Neutrophil (primary cell): ENCODE measurements around the gene CXCR3.
"Not testable (repeated sequence)": the region's sequence is repeated elsewhere in the genome, so short reads cannot be mapped to it uniquely, and the experiment has no call there.

ENCODE experiments used
- H3K27ac ChIP-seq: fragments of 200-600 bp; sonication (generic); 2 replicates; pipeline ENCODE4 v1.5.1; 2016; ENCODE audit warnings: mild to moderate bottlenecking, moderate library complexity
- H3K27me3 ChIP-seq: fragments of 200-600 bp; sonication (generic); 2 replicates; pipeline ENCODE4 v1.6.0; 2016; ENCODE audit warnings: mild to moderate bottlenecking
- H3K36me3 ChIP-seq: fragments of 200-600 bp; sonication (generic); 2 replicates; pipeline ENCODE4 v1.5.1; 2017
- H3K4me1 ChIP-seq, 2 experiments: fragments of 200-600 bp in 1 of 2; sonication (generic) in 1 of 2; 1 replicate in 1 of 2; 2 replicates in 1 of 2; pipeline versions ENCODE4 v1.5.1 to v1.6.1; 2013 to 2016; ENCODE audit warnings: low read depth in 1 of 2, low read length in 1 of 2, mild to moderate bottlenecking in 1 of 2, moderate library complexity in 1 of 2; ENCODE audit not compliant: control insufficient read depth in 1 of 2, insufficient read depth in 1 of 2
- H3K4me3 ChIP-seq, 2 experiments: fragments of 200-600 bp in 1 of 2; sonication (generic) in 1 of 2; 1 replicate in 1 of 2; 2 replicates in 1 of 2; pipeline ENCODE4 v1.5.1; 2013 to 2016; ENCODE audit warnings: low read depth in 1 of 2, low read length in 1 of 2, mild to moderate bottlenecking in 1 of 2, moderate library complexity in 1 of 2
- H3K9me3 ChIP-seq: fragments of 200-600 bp; sonication (generic); 2 replicates; pipeline ENCODE4 v1.5.1; 2016
- CTCF ChIP-seq: fragments of 200-600 bp; sonication (generic); IDR thresholded peaks from 2 replicates; pipeline ENCODE4 v1.5.1; 2016; ENCODE audit warnings: antibody characterized with exemption

The CXCR3 gene

GRCh38 chrX:71618303-71618721, at the start of gene CXCR3:
Gene CXCR3, minus strand, starts transcription at chrX:71618511. Its CDS starts 62 bp downstream, at chrX:71618449.
- TF ChIP-seq CTCF: no peak
- H3K4me1 ChIP-seq: no peaks in the 10 kb centered on the region
- H3K4me3 ChIP-seq: no peak within 1 kb of the TSS
- no peaks in the 10 kb centered on the region for H3K27me3 ChIP-seq
- peaks cover 8% of the 10 kb centered on the region for H3K36me3 ChIP-seq
- H3K9me3 ChIP-seq: no peaks in the 10 kb centered on the region
- no peak within 1 kb of the TSS for H3K27ac ChIP-seq

GRCh38 chrX:71667328-71668247, 49.3 kb upstream of the CXCR3 start, which contains the start of gene LOC101059915:
Gene LOC101059915, plus strand, starts transcription at chrX:71667546.
- H3K4me1 ChIP-seq: no peaks in the 10 kb centered on the region
- H3K9me3 ChIP-seq: no peaks in the 10 kb centered on the region
- TF ChIP-seq CTCF: no peak
- H3K36me3 ChIP-seq: no peaks in the 10 kb centered on the region
- peaks cover 28% of the 10 kb centered on the region for H3K27me3 ChIP-seq
- H3K4me3 ChIP-seq: no peak within 1 kb of the TSS
- no peak within 1 kb of the TSS for H3K27ac ChIP-seq

- H3K36me3 ChIP-seq: no peaks in the 10 kb centered on the region
- no peaks in the 10 kb centered on the region for H3K4me1 ChIP-seq
- H3K9me3 ChIP-seq: no peaks in the 10 kb centered on the region
- H3K27ac ChIP-seq: no peak overlapping the region
- H3K27me3 ChIP-seq: peaks cover 21% of the 10 kb centered on the region
- TF ChIP-seq CTCF: no peak
- H3K4me3 ChIP-seq: no peak overlapping the region
Observed at GRCh38 chrX:71666240-71667223, 48.2 kb upstream of the CXCR3 start.

GRCh38 chrX:71665747-71666146, 47.4 kb upstream of the CXCR3 start:
- no peaks in the 10 kb centered on the region for H3K9me3 ChIP-seq
- no peak for TF ChIP-seq CTCF
- H3K27me3 ChIP-seq: peaks cover 13% of the 10 kb centered on the region
- no peaks in the 10 kb centered on the region for H3K36me3 ChIP-seq
- no peak overlapping the region for H3K4me3 ChIP-seq
- no peak overlapping the region for H3K27ac ChIP-seq
- H3K4me1 ChIP-seq: no peaks in the 10 kb centered on the region

- Histone ChIP-seq H3K4me1 (no peaks in the 10 kb centered on the region), H3K9me3 (no peaks in the 10 kb centered on the region), H3K27ac (no peak overlapping the region), H3K36me3 (no peaks in the 10 kb centered on the region), H3K4me3 (no peak overlapping the region), H3K27me3 (peaks cover 6% of the 10 kb centered on the region)
- no peak for TF ChIP-seq CTCF
Observed at GRCh38 chrX:71664889-71665491, 46.7 kb upstream of the CXCR3 start.

GRCh38 chrX:71664202-71664601, 45.9 kb upstream of the CXCR3 start:
- not testable (repeated sequence) for H3K9me3 ChIP-seq, H3K4me3 ChIP-seq, H3K27ac ChIP-seq, H3K36me3 ChIP-seq, H3K4me1 ChIP-seq, H3K27me3 ChIP-seq

- H3K27me3 ChIP-seq, H3K9me3 ChIP-seq, H3K4me1 ChIP-seq, H3K36me3 ChIP-seq, H3K27ac ChIP-seq, H3K4me3 ChIP-seq: not testable (repeated sequence)
Observed at GRCh38 chrX:71663238-71663637, 44.9 kb upstream of the CXCR3 start.

GRCh38 chrX:71662654-71663053, 44.3 kb upstream of the CXCR3 start:
- not testable (repeated sequence) for H3K4me1 ChIP-seq, H3K4me3 ChIP-seq, H3K36me3 ChIP-seq, H3K27ac ChIP-seq, H3K9me3 ChIP-seq, H3K27me3 ChIP-seq
